Nephron (organoid): ENCODE results near the gene CDC42SE2.
A peak's percentile ranks its signal among the peaks of the same experiment; 100 is the strongest.

ENCODE experiments used
- H3K27ac Mint-ChIP-seq, 3 experiments: 2 replicates each; pipeline ENCODE4 v1.8.0; 2020; ENCODE audit warnings: mixed read lengths in 3 of 3, mild to moderate bottlenecking in 2 of 3, moderate library complexity in 1 of 3
- H3K27me3 Mint-ChIP-seq: 2 replicates; pipeline ENCODE4 v1.8.0; 2021; ENCODE audit warnings: low read depth, mild to moderate bottlenecking, moderate library complexity, mixed read lengths
- H3K36me3 Mint-ChIP-seq: 2 replicates; pipeline ENCODE4 v1.8.0; 2020; ENCODE audit warnings: low read depth, mixed read lengths
- H3K4me1 Mint-ChIP-seq: 2 replicates; pipeline ENCODE4 v1.8.0; 2020; ENCODE audit warnings: mixed read lengths
- H3K4me3 Mint-ChIP-seq, 3 experiments: 2 replicates each; pipeline ENCODE4 v1.8.0; 2020; ENCODE audit warnings: mild to moderate bottlenecking in 3 of 3, mixed read lengths in 3 of 3, moderate library complexity in 2 of 3
- H3K9me3 Mint-ChIP-seq: 2 replicates; pipeline ENCODE4 v1.8.0; 2020; ENCODE audit warnings: mixed read lengths
- CTCF ChIP-seq, 3 experiments: fragments of 200-600 bp; sonication (generic); IDR thresholded peaks; one replicate each; pipeline ENCODE4 v1.5.0; 2021; ENCODE audit warnings: antibody characterized with exemption in 3 of 3; ENCODE audit not compliant: unreplicated experiment in 3 of 3

The CDC42SE2 gene

GRCh38 chr5:131263648-131264450, at the start of gene CDC42SE2:
TSS of gene CDC42SE2 (plus strand) at chr5:131264053. CDS start at chr5:131359494, 95,441 bp downstream.
- H3K27me3 Mint-ChIP-seq: no peaks in the 10 kb centered on the region
- no peak for TF ChIP-seq CTCF (IDR thresholded peaks at IDR 0.05; ENCODE audit: unreplicated experiment in 3 of 3)
- no peaks in the 10 kb centered on the region for H3K36me3 Mint-ChIP-seq

GRCh38 chr5:131214609-131215227, 49.1 kb upstream of the CDC42SE2 start:
- Mint-ChIP-seq H3K4me3 (peak overlapping the region in 2 of 3 experiments; percentile 29 to 62), H3K27ac (peak overlapping the region; percentile 89 to 94 (median 90)), H3K9me3 (no peaks in the 10 kb centered on the region), H3K36me3 (no peaks in the 10 kb centered on the region), H3K27me3 (no peaks in the 10 kb centered on the region), H3K4me1 (peaks cover 12% of the 10 kb centered on the region)
- TF ChIP-seq CTCF (IDR thresholded peaks at IDR 0.05; ENCODE audit: unreplicated experiment in 3 of 3): no peak

More at GRCh38 chr5:131263648-131264450, at the start of gene CDC42SE2:
- H3K4me3 Mint-ChIP-seq: peak within 1 kb of the TSS; percentile 98 to 99 (median 99)
- H3K27ac Mint-ChIP-seq: peak within 1 kb of the TSS; percentile 91 to 97 (median 97)
- peaks cover 21% of the 10 kb centered on the region for H3K4me1 Mint-ChIP-seq
- no peaks in the 10 kb centered on the region for H3K9me3 Mint-ChIP-seq

GRCh38 chr5:131217791-131218190, 46.1 kb upstream of the CDC42SE2 start:
- Mint-ChIP-seq H3K36me3 (no peaks in the 10 kb centered on the region), H3K4me1 (peaks cover 12% of the 10 kb centered on the region), H3K4me3 (no peak overlapping the region), H3K9me3 (no peaks in the 10 kb centered on the region), H3K27me3 (no peaks in the 10 kb centered on the region), H3K27ac (no peak overlapping the region)
- TF ChIP-seq CTCF (IDR thresholded peaks at IDR 0.05; ENCODE audit: unreplicated experiment in 3 of 3): no peak

GRCh38 chr5:131218392-131218791, 45.5 kb upstream of the CDC42SE2 start:
- H3K4me1 Mint-ChIP-seq: peaks cover 12% of the 10 kb centered on the region
- no peaks in the 10 kb centered on the region for H3K27me3 Mint-ChIP-seq
- TF ChIP-seq CTCF (IDR thresholded peaks at IDR 0.05; ENCODE audit: unreplicated experiment in 3 of 3): no peak
- no peak overlapping the region for H3K27ac Mint-ChIP-seq
- H3K36me3 Mint-ChIP-seq: no peaks in the 10 kb centered on the region
- H3K4me3 Mint-ChIP-seq: no peak overlapping the region
- no peaks in the 10 kb centered on the region for H3K9me3 Mint-ChIP-seq

- no peak for TF ChIP-seq CTCF (IDR thresholded peaks at IDR 0.05; ENCODE audit: unreplicated experiment in 3 of 3)
- Mint-ChIP-seq H3K36me3 (no peaks in the 10 kb centered on the region), H3K4me1 (no peaks in the 10 kb centered on the region), H3K4me3 (no peak overlapping the region), H3K27ac (no peak overlapping the region), H3K9me3 (no peaks in the 10 kb centered on the region), H3K27me3 (no peaks in the 10 kb centered on the region)
Observed at GRCh38 chr5:131220566-131220965, 43.3 kb upstream of the CDC42SE2 start.
